Natural killer cell (primary cell): Measurements from ENCODE around the gene IL18RAP. TPM values are rescaled to one million over a fixed set of nuclear protein-coding genes. Genes with fewer than 3 reads are reported as not detected.

Experiments
- ATAC-seq, 3 donors: fragments of 150-1000 bp in 2 of 3; fragments of 200-7000 bp in 1 of 3; cut with Tn5 transposase; 1 replicate in 1 of 3; 2 replicates in 2 of 3; pipeline ENCODE4 v1.10.0; 2021; ENCODE audit warnings: mild to moderate bottlenecking in 2 of 3, moderate library complexity in 2 of 3
- DNase-seq, 2 donors: peaks; one replicate each; pipeline versions ENCODE4 v3.0.0 to v3.0.0-alpha.2; 2013 to 2021; ENCODE audit warnings: mixed read lengths in 1 of 2
- H3K27ac ChIP-seq: one replicate; pipeline ENCODE4 v1.5.1; 2013; ENCODE audit warnings: mild to moderate bottlenecking, low read length
- H3K27me3 ChIP-seq: one replicate; pipeline ENCODE4 v1.6.1; 2013; ENCODE audit warnings: low read length; ENCODE audit not compliant: control insufficient read depth, insufficient read depth
- H3K36me3 ChIP-seq: one replicate; pipeline ENCODE4 v1.6.1; 2013; ENCODE audit warnings: low read length; ENCODE audit not compliant: control insufficient read depth, insufficient read depth
- H3K4me1 ChIP-seq: one replicate; pipeline ENCODE4 v1.6.1; 2013; ENCODE audit warnings: low read length; ENCODE audit not compliant: control insufficient read depth, insufficient read depth
- H3K4me3 ChIP-seq: one replicate; pipeline ENCODE4 v1.5.1; 2013; ENCODE audit warnings: low read length
- H3K9me3 ChIP-seq: one replicate; pipeline ENCODE4 v1.6.1; 2013; ENCODE audit warnings: low read length; ENCODE audit not compliant: control insufficient read depth, insufficient read depth
- H3K27ac Mint-ChIP-seq, 2 donors: one replicate each; pipeline ENCODE4 v1.8.0; 2022; ENCODE audit warnings: mild to moderate bottlenecking in 2 of 2, mixed read lengths in 2 of 2, moderate library complexity in 1 of 2
- H3K27me3 Mint-ChIP-seq, 2 donors: one replicate each; pipeline ENCODE4 v1.8.0; 2022; ENCODE audit warnings: low read depth in 2 of 2, mixed read lengths in 2 of 2
- H3K36me3 Mint-ChIP-seq: one replicate; pipeline ENCODE4 v1.8.0; 2022; ENCODE audit warnings: mixed read lengths
- H3K4me1 Mint-ChIP-seq, 2 donors: one replicate each; pipeline ENCODE4 v1.8.0; 2022; ENCODE audit warnings: mixed read lengths in 2 of 2
- H3K4me3 Mint-ChIP-seq: one replicate; pipeline ENCODE4 v1.8.0; 2022; ENCODE audit warnings: mild to moderate bottlenecking, moderate library complexity, mixed read lengths
- H3K9me3 Mint-ChIP-seq, 2 donors: one replicate each; pipeline ENCODE4 v1.8.0; 2022; ENCODE audit warnings: mixed read lengths in 2 of 2
- CTCF ChIP-seq: fragments of 200-600 bp; IDR thresholded peaks from one replicate; pipeline ENCODE4 v1.8.0; 2022; ENCODE audit warnings: antibody characterized with exemption
- WGBS: methylation state at CpG from one replicate; pipeline ENCODE4 v1.1.7; 2013; ENCODE audit warnings: missing lambda C conversion rate; ENCODE audit not compliant: insufficient coverage; 5-methylcytosine and 5-hydroxymethylcytosine counted together
- intact Hi-C: fragments of 100-400 bp; cut with micrococcal nuclease; formaldehyde crosslinking; loops from one replicate; pipeline ENCODE4 v1.14.2; 2022
- total RNA-seq, 4 donors: library from RNA; stranded (reverse); fragments of 120-200 nt in 1 of 4; gene quantifications; one replicate each; pipeline versions ENCODE4 v1.2.3 to v1.2.4, GENCODE V29; 2013 to 2022

Gene IL18RAP
- total RNA-seq, 3 donors from 2014 or later (not counting 1 experiment from before 2014, with no cell fraction given) = 136 to 309 (median 203) TPM

DNA sequence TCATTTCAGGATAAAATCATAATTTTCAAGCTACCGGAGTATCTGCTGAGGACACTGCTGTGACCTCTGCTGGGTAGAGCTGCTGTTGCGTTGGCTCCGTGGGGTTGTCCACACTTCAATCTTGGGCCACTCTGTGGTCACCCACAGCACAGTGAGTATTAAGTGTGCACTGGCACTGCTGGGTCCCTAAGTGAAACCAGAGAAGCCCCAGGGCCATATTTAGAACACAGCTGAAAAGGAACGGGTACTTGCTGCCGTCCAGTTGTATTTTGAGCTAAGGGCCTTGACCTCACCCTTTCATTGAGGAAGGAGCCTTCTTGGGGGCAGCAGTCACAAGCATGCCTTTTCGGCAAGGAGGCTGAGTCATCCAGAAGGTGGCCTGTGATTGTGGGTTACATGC lies 60.1 kb downstream of the IL18RAP start:
- Mint-ChIP-seq H3K36me3 (no peaks in the 10 kb centered on the region), H3K9me3 (no peaks in the 10 kb centered on the region), H3K4me1 (peaks cover 19% of the 10 kb centered on the region in 2 donors), H3K27me3 (no peaks in the 10 kb centered on the region), H3K4me3 (no peak overlapping the region), H3K27ac (no peak overlapping the region)
- peaks cover 14% of the 10 kb centered on the region for H3K4me1 ChIP-seq
- H3K27ac ChIP-seq = no peak overlapping the region
- no peaks in the 10 kb centered on the region for H3K36me3 ChIP-seq
- intact Hi-C loops = no loop called here
- ATAC-seq = no peak
- no peak for TF ChIP-seq CTCF
- DNase-seq = no peak
- no peak overlapping the region for H3K4me3 ChIP-seq
- WGBS = 75% methylated on average over 6 of the region's 6 CpGs
- H3K27me3 ChIP-seq = no peaks in the 10 kb centered on the region
- no peaks in the 10 kb centered on the region for H3K9me3 ChIP-seq

GRCh38 chr2:102484310-102485061 lies 61.5 kb downstream of the IL18RAP start:
- Histone ChIP-seq H3K9me3 (no peaks in the 10 kb centered on the region), H3K4me1 (peaks cover 26% of the 10 kb centered on the region), H3K27ac (no peak overlapping the region), H3K27me3 (no peaks in the 10 kb centered on the region), H3K4me3 (no peak overlapping the region), H3K36me3 (no peaks in the 10 kb centered on the region)
- TF ChIP-seq CTCF = no peak
- H3K27ac Mint-ChIP-seq = no peak overlapping the region
- H3K9me3 Mint-ChIP-seq = no peaks in the 10 kb centered on the region
- ATAC-seq (no peak), DNase-seq (no peak)
- H3K36me3 Mint-ChIP-seq = no peaks in the 10 kb centered on the region
- no peak overlapping the region for H3K4me3 Mint-ChIP-seq
- no peaks in the 10 kb centered on the region for H3K27me3 Mint-ChIP-seq
- 95% methylated on average over 6 of the region's 6 CpGs for WGBS
- peaks cover 29 to 30% of the 10 kb centered on the region in 2 donors for H3K4me1 Mint-ChIP-seq
- intact Hi-C loops = no loop called here

GRCh38 chr2:102485147-102485785 lies 62.3 kb downstream of the IL18RAP start:
- H3K9me3 Mint-ChIP-seq = no peaks in the 10 kb centered on the region
- no peaks in the 10 kb centered on the region for H3K27me3 Mint-ChIP-seq
- H3K4me1 ChIP-seq = peaks cover 30% of the 10 kb centered on the region
- intact Hi-C loops = no loop called here
- no peaks in the 10 kb centered on the region for H3K27me3 ChIP-seq
- H3K4me3 Mint-ChIP-seq = no peak overlapping the region
- H3K36me3 ChIP-seq = no peaks in the 10 kb centered on the region
- no peak overlapping the region for H3K27ac Mint-ChIP-seq
- DNase-seq (no peak), ATAC-seq (no peak)
- no peak for TF ChIP-seq CTCF
- H3K36me3 Mint-ChIP-seq = no peaks in the 10 kb centered on the region
- WGBS = 85% methylated on average over 5 of the region's 5 CpGs
- no peaks in the 10 kb centered on the region for H3K9me3 ChIP-seq
- H3K4me3 ChIP-seq = no peak overlapping the region
- H3K27ac ChIP-seq = no peak overlapping the region
- H3K4me1 Mint-ChIP-seq = peaks cover 37% of the 10 kb centered on the region in 2 donors
